Heart right ventricle (tissue), 16 donors: ENCODE results near the gene ELMO1. TPM values are rescaled to one million over a fixed set of nuclear protein-coding genes. Genes with fewer than 3 reads are reported as not detected.

Experiments
- ATAC-seq, 8 donors: fragments of 200-7000 bp; cut with Tn5 transposase; one replicate each; pipeline ENCODE4 v1.9.1; 2020; ENCODE audit warnings: mild to moderate bottlenecking in 8 of 8, moderate library complexity in 8 of 8, moderate number of reproducible peaks in 1 of 8
- DNase-seq, 2 donors: peaks; one replicate each; pipeline ENCODE4 v3.0.0-alpha.2; 2020
- H3K27ac ChIP-seq, 10 donors: fragments of 200-600 bp; sonication (generic) in 2 of 10; one replicate each; pipeline versions ENCODE4 v1.5.0 to v1.8.0; 2020 to 2022; ENCODE audit warnings: mild to moderate bottlenecking in 3 of 10
- H3K27me3 ChIP-seq, 7 donors: fragments of 200-600 bp; one replicate each; pipeline ENCODE4 v1.8.0; 2021 to 2022; ENCODE audit warnings: mild to moderate bottlenecking in 2 of 7
- H3K36me3 ChIP-seq, 9 donors: fragments of 200-600 bp; sonication (generic) in 1 of 9; one replicate each; pipeline versions ENCODE4 v1.5.0 to v1.8.0; 2020 to 2022; ENCODE audit warnings: mild to moderate bottlenecking in 2 of 9
- H3K4me1 ChIP-seq, 9 donors: fragments of 200-600 bp; sonication (generic) in 1 of 9; one replicate each; pipeline versions ENCODE4 v1.5.0 to v1.8.0; 2020 to 2022; ENCODE audit warnings: mild to moderate bottlenecking in 4 of 9
- H3K4me3 ChIP-seq, 10 donors: fragments of 200-600 bp; sonication (generic) in 2 of 10; one replicate each; pipeline versions ENCODE4 v1.5.0 to v1.8.0; 2020 to 2022; ENCODE audit warnings: mild to moderate bottlenecking in 7 of 10, moderate library complexity in 2 of 10
- H3K9me3 ChIP-seq, 11 donors: fragments of 200-600 bp in 10 of 11; sonication (generic) in 2 of 11; one replicate each; pipeline versions ENCODE4 v1.5.0 to v1.8.0; 2013 to 2022; ENCODE audit warnings: mild to moderate bottlenecking in 2 of 11, control low read depth in 1 of 11, moderate library complexity in 1 of 11
- CTCF ChIP-seq, 9 donors: fragments of 200-600 bp; sonication (generic) in 2 of 9; IDR thresholded peaks; one replicate each; pipeline versions ENCODE4 v1.5.0 to v1.8.0; 2021 to 2022; ENCODE audit warnings: antibody characterized with exemption in 9 of 9, mild to moderate bottlenecking in 5 of 9, moderate library complexity in 1 of 9
- WGBS, 2 donors: extraction: QIAGEN DNeasy Blood & Tissue Kit; methylation state at CpG; one replicate each; pipeline ENCODE4 v1.1.7; 2013; ENCODE audit warnings: inconsistent platforms in 1 of 2; 5-methylcytosine and 5-hydroxymethylcytosine counted together
- intact Hi-C, 10 donors: fragments of 100-400 bp; cut with DNase I; formaldehyde crosslinking; loops; one replicate each; pipeline versions ENCODE4 v1.11.1 to v1.14.2; 2022
- polyA plus RNA-seq, 2 donors: library from polyadenylated mRNA; stranded (reverse); fragments of 200-250 nt; gene quantifications; one replicate each; pipeline ENCODE4 v1.2.3, GENCODE V29; 2013
- total RNA-seq, 10 donors: library from RNA; stranded (reverse); fragmentation: NEBNext Ultra II Directional in 3 of 10; extraction: Animal tissue kit (Norgen Biotek cat#: 25700) in 3 of 10; gene quantifications; one replicate each; pipeline versions ENCODE4 v1.2.1 to v1.2.4, GENCODE V29; 2021 to 2023
- donor health status: Arrhythmogenic right ventricular cardiomyopathy.
- donor health status: ischemic (EF 13 %, LVEDD 7.1; RV severe dilation, severe dysfunction).
- donor health status: healthy with polysubstance abuse.
- donor health status: DM: no; HTN: yes; CAD: no.
- donor health status: DM: no; HTN: no; CAD: no.
- donor health status: ischemic (EF 25% LVEDD 6.9; RV normal size, moderate dysfunction).
- donor health status: ischemic (EF 25% LVEDD 5.7; RV mildly dilated, moderate dysfunction).
- donor health status: healthy.
- donor health status: DM: yes; HTN: yes; CAD: no.
- donor health status: Ischemic cardiomyopathy.
- donor health status: ischemic (EF 35%, LVEDD 5.7; RV mildly dilated, moderate dysfunction).
- donor health status: nonischemic (EF 11% LVEDD 7.7; RV severe dilation, severe dysfunction).
- donor health status: DM: yes; HTN: yes; CAD: no.
- donor health status: PGD.
- donor health status: ischemic (EF 29% LVEDD 5.4; RV normal size, mild dysfunction).
- donor health status: nonischemic (EF 23%, LVEDD 6.1; RV moderate dilation, normal function).

The ELMO1 gene
- total and polyA plus RNA-seq, 12 donors, result 8.5 to 18.0 (median 13.9) TPM

DNA sequence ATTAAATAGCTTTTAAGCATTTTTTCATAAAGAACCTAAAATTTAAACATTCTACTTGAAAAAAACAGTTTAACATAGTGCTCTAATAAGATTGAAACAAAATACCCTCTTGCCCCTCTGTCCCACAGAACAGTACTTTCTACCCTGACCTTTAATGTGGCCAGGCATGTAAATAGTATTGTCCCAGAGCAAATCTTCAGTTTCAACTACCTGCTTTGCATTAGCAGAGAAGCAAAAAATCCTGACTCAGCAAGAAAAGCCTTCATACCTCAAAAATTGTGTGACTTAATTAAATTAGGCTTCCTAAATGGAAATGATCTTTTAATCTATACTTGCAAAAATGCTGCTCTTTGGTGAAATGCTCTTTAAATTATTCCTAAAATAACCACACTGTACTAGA lies 487.0 kb downstream of the ELMO1 start:
- intact Hi-C loops, result loop anchor here in 1 of 10 donors (10.0 kb wide), 1 partner anchor 477 kb away; no protein-coding TSS in a partner anchor

GRCh38 chr7:36961097-36961496 lies 487.6 kb downstream of the ELMO1 start:
- no peak for TF ChIP-seq CTCF (IDR thresholded peaks at IDR 0.05)
- Histone ChIP-seq H3K27ac (no peak overlapping the region), H3K4me1 (peaks cover 0 to 25% (median 2%) of the 10 kb centered on the region in 9 donors), H3K4me3 (no peak overlapping the region), H3K36me3 (no peaks in the 10 kb centered on the region), H3K9me3 (no peaks in the 10 kb centered on the region), H3K27me3 (no peaks in the 10 kb centered on the region)
- WGBS, 2 donors, result 73 to 93% methylated on average over 2 of the region's 2 CpGs
- intact Hi-C loops, result loop anchor here in 1 of 10 donors (10.0 kb wide), 1 partner anchor 476 kb away; no protein-coding TSS in a partner anchor
- ATAC-seq (no peak), DNase-seq (no peak)

More for the DNA sequence above, 487.0 kb downstream of the ELMO1 start:
- H3K4me1 ChIP-seq, result peaks cover 0 to 31% (median 5%) of the 10 kb centered on the region in 9 donors
- no peaks in the 10 kb centered on the region for H3K9me3 ChIP-seq
- H3K36me3 ChIP-seq, result no peaks in the 10 kb centered on the region
- no peak overlapping the region for H3K4me3 ChIP-seq
- ATAC-seq, result no peak
- no peaks in the 10 kb centered on the region for H3K27me3 ChIP-seq
- DNase-seq, result no peak
- H3K27ac ChIP-seq, result no peak overlapping the region
- no peak for TF ChIP-seq CTCF (IDR thresholded peaks at IDR 0.05)

DNA sequence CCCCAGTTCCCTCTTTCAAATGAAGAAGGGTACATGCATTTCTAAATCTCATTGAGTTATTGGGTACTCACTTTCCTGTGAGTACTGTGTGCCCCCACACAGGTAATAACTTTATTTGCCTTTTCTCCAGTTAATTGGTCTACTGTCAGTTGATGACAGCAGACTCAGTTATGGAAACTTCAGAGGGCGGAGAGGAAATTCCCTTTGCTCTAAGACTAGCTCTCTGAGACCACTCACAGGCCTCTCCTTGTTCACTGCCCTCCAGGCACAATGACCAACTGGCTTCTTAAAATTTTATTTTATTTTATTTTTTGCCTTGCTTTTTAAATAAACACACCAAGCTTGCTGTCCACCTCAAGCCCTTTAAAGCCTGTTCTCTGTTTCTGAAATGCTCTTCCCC lies 488.6 kb downstream of the ELMO1 start:
- Histone ChIP-seq H3K36me3 (no peaks in the 10 kb centered on the region), H3K4me3 (no peak overlapping the region), H3K9me3 (no peaks in the 10 kb centered on the region), H3K27me3 (no peaks in the 10 kb centered on the region), H3K27ac (no peak overlapping the region), H3K4me1 (peaks cover 0 to 15% (median 0%) of the 10 kb centered on the region in 9 donors)
- DNase-seq (no peak), ATAC-seq (no peak)
- TF ChIP-seq CTCF (IDR thresholded peaks at IDR 0.05), result no peak
- WGBS, 2 donors, result 98 to 100% methylated on average over 1 of the region's 1 CpG
- intact Hi-C loops, result loop anchor here in 1 of 10 donors (10.0 kb wide), 1 partner anchor 475 kb away; no protein-coding TSS in a partner anchor

DNA sequence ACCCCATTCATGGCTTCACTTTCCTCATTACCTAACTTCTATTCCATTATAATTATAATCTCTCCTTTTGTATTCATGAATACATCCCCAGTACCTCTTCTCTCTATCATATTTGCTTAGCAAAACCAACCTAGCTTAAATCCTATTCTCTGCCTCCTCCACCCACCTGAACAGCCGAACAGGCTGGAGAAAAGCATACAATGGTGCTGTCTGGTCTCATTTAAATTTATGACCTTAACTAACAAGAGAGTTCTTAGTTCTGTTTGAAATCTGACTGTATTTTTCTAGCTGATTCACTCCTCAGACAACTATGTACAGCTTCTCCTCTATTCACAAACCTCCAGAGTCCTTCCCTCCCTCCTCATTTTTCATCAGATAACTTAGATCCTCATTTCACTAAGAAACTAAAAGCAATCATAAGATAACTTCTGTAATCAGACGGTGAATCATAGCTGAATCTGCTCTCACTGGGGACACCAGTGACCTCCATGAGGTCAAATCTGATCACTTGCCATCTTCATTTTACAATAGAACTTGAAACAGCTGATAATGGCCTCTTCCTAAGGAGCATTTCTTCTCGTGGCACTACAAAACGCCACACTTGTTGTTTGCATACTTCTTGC lies 490.4 kb downstream of the ELMO1 start:
- Histone ChIP-seq H3K9me3 (no peaks in the 10 kb centered on the region), H3K27ac (no peak overlapping the region), H3K4me1 (peaks cover 0 to 12% (median 0%) of the 10 kb centered on the region in 9 donors), H3K4me3 (no peak overlapping the region), H3K27me3 (no peaks in the 10 kb centered on the region), H3K36me3 (no peaks in the 10 kb centered on the region)
- intact Hi-C loops, result no loop called here
- 81% methylated on average over 4 of the region's 4 CpGs for WGBS, 2 donors
- no peak for TF ChIP-seq CTCF (IDR thresholded peaks at IDR 0.05)
- no peak for ATAC-seq
- DNase-seq, result no peak
